Astrocyte of the spinal cord (primary cell): ENCODE results near the gene BRCC3.
"Not testable (repeated sequence)": the region's sequence is repeated elsewhere in the genome, so short reads cannot be mapped to it uniquely, and the experiment has no call there.

Experiments
- DNase-seq: peaks from one replicate; pipeline ENCODE4 v3.0.0; 2011; ENCODE audit warnings: low read depth, low spot score
- H3K4me3 ChIP-seq: 2 replicates; pipeline ENCODE4 v1.5.1; 2011; ENCODE audit warnings: low read depth, mild to moderate bottlenecking, low read length, moderate library complexity
- CTCF ChIP-seq: IDR thresholded peaks from 2 replicates; pipeline ENCODE4 v1.5.1; 2012; ENCODE audit warnings: low read depth, mild to moderate bottlenecking, low read length, inconsistent platforms
- in situ Hi-C: cut with HindIII; loops from 2 replicates; pipeline ENCODE4 v1.10.0; 2017; ENCODE audit warnings: low sequenced_read_pairs

BRCC3 gene

GRCh38 chrX:155127940-155128339 lies 56.6 kb downstream of the BRCC3 start:
- in situ Hi-C loops: no loop called here
- TF ChIP-seq CTCF: no peak
- no peak overlapping the region for H3K4me3 ChIP-seq
- no peak for DNase-seq

- in situ Hi-C loops: no loop called here
- no peak for TF ChIP-seq CTCF
- no peak overlapping the region for H3K4me3 ChIP-seq
- no peak for DNase-seq
Measured at GRCh38 chrX:155132110-155132509, 60.8 kb downstream of the BRCC3 start.

GRCh38 chrX:155134255-155134654 lies 62.9 kb downstream of the BRCC3 start:
- TF ChIP-seq CTCF: no peak
- no peak for DNase-seq
- in situ Hi-C loops: no loop called here
- H3K4me3 ChIP-seq: no peak overlapping the region

- no peak overlapping the region for H3K4me3 ChIP-seq
- no peak for TF ChIP-seq CTCF
- in situ Hi-C loops: no loop called here
- no peak for DNase-seq
Measured at GRCh38 chrX:155143959-155144548, 72.7 kb downstream of the BRCC3 start.

GRCh38 chrX:155144926-155145325 lies 73.6 kb downstream of the BRCC3 start:
- H3K4me3 ChIP-seq: no peak overlapping the region
- in situ Hi-C loops: no loop called here
- no peak for TF ChIP-seq CTCF
- DNase-seq: no peak

- in situ Hi-C loops, H3K4me3 ChIP-seq, DNase-seq: not testable (repeated sequence)
Measured at GRCh38 chrX:155147612-155148011, 76.3 kb downstream of the BRCC3 start.

- H3K4me3 ChIP-seq, in situ Hi-C loops, DNase-seq: not testable (repeated sequence)
Measured at GRCh38 chrX:155148166-155148565, 76.9 kb downstream of the BRCC3 start.
